Loucy (cell line): Measurements from ENCODE around the gene XCL2.

Experiments used
- H2AFZ ChIP-seq: fragments of 200-600 bp; sonication (generic); 2 replicates; pipeline ENCODE4 v1.6.0; 2016; ENCODE audit warnings: antibody characterized with exemption, mild to moderate bottlenecking, low read length, moderate library complexity
- H3F3A ChIP-seq: fragments of 200-600 bp; 2 replicates; pipeline ENCODE4 v1.6.0; 2016; ENCODE audit warnings: antibody characterized with exemption, low read depth, mild to moderate bottlenecking
- H3K27me3 ChIP-seq: fragments of 200-600 bp; sonication (generic); 2 replicates; pipeline ENCODE4 v1.6.1; 2014; ENCODE audit warnings: low read length, mild to moderate bottlenecking; ENCODE audit not compliant: insufficient read depth, poor library complexity, severe bottlenecking
- H3K36me3 ChIP-seq: fragments of 200-600 bp; sonication (generic); 2 replicates; pipeline ENCODE4 v1.6.1; 2016; ENCODE audit warnings: low read length; ENCODE audit not compliant: insufficient read depth
- H3K4me1 ChIP-seq: fragments of 200-600 bp; sonication (generic); 2 replicates; pipeline ENCODE4 v1.5.1; 2014; ENCODE audit warnings: low read length, mild to moderate bottlenecking; ENCODE audit not compliant: insufficient read depth, poor library complexity, severe bottlenecking
- H3K4me2 ChIP-seq: fragments of 200-600 bp; sonication (generic); 2 replicates; pipeline ENCODE4 v1.6.0; 2014; ENCODE audit warnings: antibody characterized with exemption, low read length, low read depth, mild to moderate bottlenecking; ENCODE audit not compliant: poor library complexity, severe bottlenecking
- H3K4me3 ChIP-seq: fragments of 200-600 bp; sonication (generic); 2 replicates; pipeline ENCODE4 v1.5.1; 2014; ENCODE audit warnings: low read length, mild to moderate bottlenecking, mixed read lengths; ENCODE audit not compliant: poor library complexity, severe bottlenecking
- H3K79me2 ChIP-seq: fragments of 200-600 bp; sonication (generic); 2 replicates; pipeline ENCODE4 v1.6.1; 2014; ENCODE audit warnings: low read length; ENCODE audit not compliant: insufficient read depth
- H3K9ac ChIP-seq: fragments of 200-600 bp; sonication (generic); 2 replicates; pipeline ENCODE4 v1.6.0; 2014; ENCODE audit warnings: mild to moderate bottlenecking, low read depth, low read length, moderate library complexity; ENCODE audit not compliant: poor library complexity, severe bottlenecking
- H3K9me2 ChIP-seq: fragments of 200-600 bp; sonication (generic); replicated peaks from 2 replicates; pipeline ENCODE4 v1.6.1; 2016; ENCODE audit warnings: low read depth, low read length, mixed read lengths
- H3K9me3 ChIP-seq: fragments of 200-600 bp; sonication (generic); 2 replicates; pipeline ENCODE4 v1.6.1; 2014; ENCODE audit warnings: mild to moderate bottlenecking, antibody characterized with exemption, low read length, low read depth; ENCODE audit not compliant: insufficient read depth
- H4K20me1 ChIP-seq: fragments of 200-600 bp; sonication (generic); 2 replicates; pipeline ENCODE4 v1.6.0; 2014; ENCODE audit warnings: antibody characterized with exemption, low read length, mild to moderate bottlenecking; ENCODE audit not compliant: insufficient read depth, poor library complexity, severe bottlenecking
- CTCF ChIP-seq: fragments of 200-600 bp; sonication (generic); conservative IDR thresholded peaks from 2 replicates; pipeline ENCODE4 v1.5.1; 2014; ENCODE audit warnings: mild to moderate bottlenecking, antibody characterized with exemption, low read length
- EZH2phosphoT487 ChIP-seq: fragments of 200-600 bp; IDR thresholded peaks from 2 replicates; pipeline ENCODE4 v1.6.1; 2018; ENCODE audit warnings: antibody characterized with exemption, mild to moderate bottlenecking, moderate library complexity, borderline replicate concordance

XCL2 gene

DNA sequence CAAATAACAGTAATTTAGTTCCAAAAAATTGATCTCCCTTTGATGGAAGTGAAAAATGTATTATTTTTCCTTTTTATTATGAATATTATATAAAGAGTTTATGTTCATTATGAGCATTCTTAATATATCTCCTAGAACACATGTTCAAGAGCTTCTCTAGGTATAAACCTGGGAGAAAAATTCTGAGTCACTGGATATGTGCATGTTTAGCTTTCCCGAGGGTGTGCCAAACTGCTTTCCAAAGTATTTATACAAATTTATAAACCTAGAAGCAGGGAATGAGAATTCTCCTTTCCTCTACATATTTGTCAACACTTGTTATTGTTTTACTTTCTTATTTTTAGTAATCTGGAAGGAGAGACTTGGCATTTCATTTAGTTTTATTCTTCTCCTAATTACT, 25.0 kb downstream of the XCL2 start:
- no peak overlapping the region for H3K4me3 ChIP-seq
- H3K9me2 ChIP-seq, result no peaks in the 10 kb centered on the region
- no peak for TF ChIP-seq CTCF
- no peak for TF ChIP-seq EZH2phosphoT487
- no peaks in the 10 kb centered on the region for H4K20me1 ChIP-seq
- H3K79me2 ChIP-seq, result no peaks in the 10 kb centered on the region
- peaks cover 1% of the 10 kb centered on the region; the same call in 1 of the 2 replicates for H3K9me3 ChIP-seq
- peaks cover 79% of the 10 kb centered on the region for H3K4me1 ChIP-seq
- no peak overlapping the region for H3K4me2 ChIP-seq
- H3K27me3 ChIP-seq, result no peaks in the 10 kb centered on the region
- H2AFZ ChIP-seq, result no peak overlapping the region
- peak overlapping the region; percentile 71 for H3K9ac ChIP-seq
- H3K36me3 ChIP-seq, result no peaks in the 10 kb centered on the region
- peaks cover 17% of the 10 kb centered on the region for H3F3A ChIP-seq

- no peaks in the 10 kb centered on the region for H3K27me3 ChIP-seq
- TF ChIP-seq EZH2phosphoT487, result no peak
- TF ChIP-seq CTCF, result no peak
- H3F3A ChIP-seq, result peaks cover 17% of the 10 kb centered on the region
- no peaks in the 10 kb centered on the region for H3K9me3 ChIP-seq
- H3K79me2 ChIP-seq, result no peaks in the 10 kb centered on the region
- no peaks in the 10 kb centered on the region for H3K9me2 ChIP-seq
- peaks cover 85% of the 10 kb centered on the region for H3K4me1 ChIP-seq
- H3K36me3 ChIP-seq, result no peaks in the 10 kb centered on the region
- H3K4me3 ChIP-seq, result no peak overlapping the region
- H2AFZ ChIP-seq, result no peak overlapping the region
- H3K4me2 ChIP-seq, result peak overlapping the region; percentile 10
- H4K20me1 ChIP-seq, result no peaks in the 10 kb centered on the region
- no peak overlapping the region for H3K9ac ChIP-seq
These were observed 25.6 kb downstream of the XCL2 start for GRCh38 chr1:168518201-168518689.

DNA sequence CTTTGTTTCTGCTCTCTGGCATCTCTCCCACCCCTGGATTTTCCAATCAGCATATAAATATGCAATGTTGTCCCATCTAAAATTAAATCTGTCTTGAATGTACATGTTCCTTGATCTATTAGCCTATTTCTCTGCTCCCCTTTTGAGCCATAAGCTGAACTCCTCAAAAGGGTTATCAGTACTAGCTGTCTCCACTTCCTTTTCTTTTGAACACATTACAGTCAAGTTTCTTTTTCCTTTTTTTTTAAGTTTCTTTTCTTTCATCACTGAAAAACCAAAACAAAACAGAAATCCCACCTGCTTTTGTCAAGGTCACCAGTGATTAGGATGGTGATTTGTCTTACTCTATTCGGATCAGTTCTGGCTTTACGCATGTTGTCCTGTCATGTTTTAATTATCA, 29.3 kb downstream of the XCL2 start:
- H2AFZ ChIP-seq, result peak overlapping the region; percentile 4; the same call in 1 of the 2 replicates
- H3K9me2 ChIP-seq, result no peaks in the 10 kb centered on the region
- peak overlapping the region; percentile 82 for H3K4me2 ChIP-seq
- no peaks in the 10 kb centered on the region for H3K27me3 ChIP-seq
- no peaks in the 10 kb centered on the region for H3K36me3 ChIP-seq
- no peak overlapping the region for H3K4me3 ChIP-seq
- H4K20me1 ChIP-seq, result no peaks in the 10 kb centered on the region
- TF ChIP-seq EZH2phosphoT487, result no peak
- TF ChIP-seq CTCF, result no peak
- H3K9ac ChIP-seq, result peak overlapping the region; percentile 71
- no peaks in the 10 kb centered on the region for H3K9me3 ChIP-seq
- no peaks in the 10 kb centered on the region for H3K79me2 ChIP-seq
- peaks cover 84% of the 10 kb centered on the region for H3K4me1 ChIP-seq
- 0 out of 2 replicates have a peak, but pooled peaks cover 3% of the 10 kb centered on the region for H3F3A ChIP-seq
